Ovary (tissue), 9 donors: Measurements from ENCODE around the gene ABHD15. TPM values are rescaled to one million over a fixed set of nuclear protein-coding genes. Genes with fewer than 3 reads are reported as not detected.
"Not testable (repeated sequence)": the region's sequence is repeated elsewhere in the genome, so short reads cannot be mapped to it uniquely, and the experiment has no call there.

Experiments
- DNase-seq, 5 donors: peaks; one replicate each; pipeline ENCODE4 v3.0.0-alpha.2; 2019 to 2020
- H3K27ac ChIP-seq, 2 donors: fragments of 200-600 bp; one replicate each; pipeline versions ENCODE4 v1.5.1 to v1.8.0; 2019 to 2022
- H3K27me3 ChIP-seq: fragments of 200-600 bp; one replicate; pipeline ENCODE4 v1.8.0; 2022
- H3K36me3 ChIP-seq: fragments of 200-600 bp; sonication (generic); one replicate; pipeline ENCODE4 v1.5.1; 2019
- H3K4me1 ChIP-seq: one replicate; pipeline ENCODE4 v1.8.1; 2013; ENCODE audit warnings: mild to moderate bottlenecking, moderate library complexity; ENCODE audit not compliant: insufficient read depth
- H3K4me3 ChIP-seq: fragments of 200-600 bp; sonication (generic); one replicate; pipeline ENCODE4 v1.5.1; 2017
- H3K9me3 ChIP-seq, 2 donors: fragments of 200-600 bp in 1 of 2; sonication (generic) in 1 of 2; one replicate each; pipeline versions ENCODE4 v1.5.1 to v1.8.1; 2013 to 2019; ENCODE audit warnings: mild to moderate bottlenecking in 1 of 2, moderate library complexity in 1 of 2
- EP300 ChIP-seq: sonication (generic); formaldehyde crosslinking; IDR thresholded peaks from one replicate; pipeline ENCODE4 v1.6.1; 2017; ENCODE audit warnings: antibody characterized with exemption
- POLR2A ChIP-seq: fragments of 450-650 bp; IDR thresholded peaks from one replicate; pipeline ENCODE4 v1.6.1; 2017; ENCODE audit warnings: antibody characterized with exemption, mild to moderate bottlenecking, moderate library complexity
- WGBS, 3 donors: extraction: QIAGEN DNeasy Blood & Tissue Kit in 1 of 3; methylation state at CpG; one replicate each; pipeline versions ENCODE4 v1.1.5 to v1.1.7; 2013 to 2017; 5-methylcytosine and 5-hydroxymethylcytosine counted together
- intact Hi-C, 4 donors: fragments of 100-400 bp; cut with DNase I; formaldehyde crosslinking; loops; one replicate each; pipeline versions ENCODE4 v1.11.0 to v1.15.1; 2022 to 2023
- polyA plus RNA-seq, 2 donors: library from polyadenylated mRNA; stranded (reverse); fragments of 200-250 nt in 1 of 2; fragments of 350-450 nt in 1 of 2; fragmentation: Illumina TruSeq in 1 of 2; extraction: RNeasy Lipid Tissue Mini Kit (QIAGEN cat#74804) in 1 of 2; gene quantifications; one replicate each; pipeline ENCODE4 v1.2.3, GENCODE V29; 2013 to 2014
- total RNA-seq, 7 donors: library from RNA; depleted of rRNA in 2 of 7; stranded (reverse); fragments of >200 nt in 2 of 7; fragmentation: NEBNext Ultra II Directional in 3 of 7; extraction: Animal tissue kit (Norgen Biotek cat#: 25700) in 3 of 7; gene quantifications; one replicate each; pipeline versions ENCODE4 v1.1.0 to v1.2.4, GENCODE V29; 2016 to 2023
- TF ChIP-seq, protein P1 (sequence below), 3 donors: fragments of 450-650 bp in 2 of 3; fragments of 200-600 bp in 1 of 3; IDR thresholded peaks; one replicate each; pipeline versions ENCODE4 v1.5.1 to v1.8.0; 2016 to 2022; ENCODE audit warnings: antibody characterized with exemption in 3 of 3, mild to moderate bottlenecking in 1 of 3
- donor health status: DM: no; HTN: no; CAD: no; lungs with moderate emphysema.
- donor health status: DM: no; HTN: no; CAD: no.
- donor health status: Bipolar disorder and iron deficiency.
- donor health status: DM: yes; HTN: yes; CAD: no.
- donor health status: DM: no; HTN: no; CAD: no.
- donor health status: DM: yes; HTN: yes; CAD: no.

ABHD15 gene
- total and polyA plus RNA-seq, 9 donors, result 3.0 to 8.7 (median 4.8) TPM

DNA sequence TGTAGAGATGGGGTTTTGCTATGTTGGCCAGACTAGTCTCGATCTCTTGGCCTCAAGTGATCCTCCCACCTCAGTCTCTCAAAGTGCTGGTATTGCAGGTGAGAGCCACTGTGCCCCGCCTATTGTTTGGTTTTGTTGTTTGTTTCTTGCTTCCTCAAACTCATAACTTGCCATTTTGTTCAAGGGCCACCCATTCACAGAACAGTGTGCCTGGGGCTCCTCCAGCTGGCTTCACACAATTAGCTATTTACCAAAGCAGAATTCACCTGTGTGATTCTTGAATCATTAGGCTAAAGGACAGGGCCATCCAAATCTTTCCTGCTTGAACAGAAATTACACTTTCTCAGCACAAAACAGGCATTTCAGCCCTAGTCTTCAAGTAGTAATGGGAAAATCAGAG, 7.2 kb downstream of the ABHD15 start:
- Histone ChIP-seq H3K27me3 (no peaks in the 10 kb centered on the region), H3K36me3 (no peaks in the 10 kb centered on the region), H3K4me3 (no peak overlapping the region), H3K9me3 (no peaks in the 10 kb centered on the region), H3K4me1 (no peaks in the 10 kb centered on the region), H3K27ac (no peak overlapping the region)
- no peak for DNase-seq
- TF ChIP-seq, protein P1, sequence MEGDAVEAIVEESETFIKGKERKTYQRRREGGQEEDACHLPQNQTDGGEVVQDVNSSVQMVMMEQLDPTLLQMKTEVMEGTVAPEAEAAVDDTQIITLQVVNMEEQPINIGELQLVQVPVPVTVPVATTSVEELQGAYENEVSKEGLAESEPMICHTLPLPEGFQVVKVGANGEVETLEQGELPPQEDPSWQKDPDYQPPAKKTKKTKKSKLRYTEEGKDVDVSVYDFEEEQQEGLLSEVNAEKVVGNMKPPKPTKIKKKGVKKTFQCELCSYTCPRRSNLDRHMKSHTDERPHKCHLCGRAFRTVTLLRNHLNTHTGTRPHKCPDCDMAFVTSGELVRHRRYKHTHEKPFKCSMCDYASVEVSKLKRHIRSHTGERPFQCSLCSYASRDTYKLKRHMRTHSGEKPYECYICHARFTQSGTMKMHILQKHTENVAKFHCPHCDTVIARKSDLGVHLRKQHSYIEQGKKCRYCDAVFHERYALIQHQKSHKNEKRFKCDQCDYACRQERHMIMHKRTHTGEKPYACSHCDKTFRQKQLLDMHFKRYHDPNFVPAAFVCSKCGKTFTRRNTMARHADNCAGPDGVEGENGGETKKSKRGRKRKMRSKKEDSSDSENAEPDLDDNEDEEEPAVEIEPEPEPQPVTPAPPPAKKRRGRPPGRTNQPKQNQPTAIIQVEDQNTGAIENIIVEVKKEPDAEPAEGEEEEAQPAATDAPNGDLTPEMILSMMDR (IDR thresholded peaks at IDR 0.05), result no peak
- TF ChIP-seq EP300 (no peak), POLR2A (no peak)
- intact Hi-C loops, result no loop called here
- WGBS, 3 donors, result 91 to 96% (median 94%) methylated on average over 2 of the region's 2 CpGs

DNA sequence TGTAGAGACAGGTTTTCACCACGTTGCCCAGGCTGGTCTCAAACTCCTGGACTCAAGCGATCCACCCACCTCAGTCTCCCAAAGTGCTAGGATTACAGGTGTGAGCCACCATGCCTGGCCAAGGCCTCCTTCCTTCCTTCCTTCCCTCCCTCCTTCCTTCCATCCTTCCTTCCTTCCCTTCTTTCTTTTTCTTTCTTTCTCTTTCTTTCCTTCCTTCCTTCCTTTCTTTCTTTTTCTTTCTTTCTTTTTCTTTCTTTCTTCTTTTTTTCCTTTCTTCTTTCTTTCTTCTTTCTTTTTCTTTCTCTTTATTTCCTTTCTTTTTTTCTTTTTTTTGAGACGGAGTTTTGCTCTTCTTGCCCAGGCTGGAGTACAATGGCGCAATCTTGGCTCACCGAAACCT, 8.7 kb downstream of the ABHD15 start:
- WGBS, 3 donors, result 91 to 94% (median 93%) methylated on average over 5 of the region's 5 CpGs
- H3K36me3 ChIP-seq, H3K4me1 ChIP-seq, H3K9me3 ChIP-seq, H3K4me3 ChIP-seq, H3K27me3 ChIP-seq, DNase-seq, intact Hi-C loops, H3K27ac ChIP-seq: not testable (repeated sequence)

DNA sequence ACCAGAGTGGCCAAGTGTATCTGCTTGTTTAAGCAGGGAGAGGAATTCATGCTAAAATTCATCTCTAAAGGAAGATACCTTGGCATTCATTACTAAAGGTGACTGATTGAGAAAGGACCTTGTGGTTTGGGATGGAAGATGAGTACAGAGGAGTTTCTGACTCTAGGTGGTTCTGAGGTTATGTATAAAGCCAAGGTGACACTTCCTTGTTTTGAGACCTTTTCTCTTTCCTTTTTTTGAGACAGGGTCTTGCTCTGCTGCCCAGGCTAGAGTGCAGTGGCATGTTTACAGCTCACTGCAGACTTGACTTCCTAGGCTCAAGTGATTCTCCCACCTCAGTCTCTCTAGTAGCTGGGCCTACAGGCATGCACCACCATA, 9.1 kb downstream of the ABHD15 start:
- Histone ChIP-seq H3K36me3 (no peaks in the 10 kb centered on the region), H3K4me3 (no peak overlapping the region), H3K27me3 (no peaks in the 10 kb centered on the region), H3K27ac (no peak overlapping the region), H3K9me3 (no peaks in the 10 kb centered on the region), H3K4me1 (no peaks in the 10 kb centered on the region)
- no peak for DNase-seq
- TF ChIP-seq POLR2A (no peak), EP300 (no peak)
- TF ChIP-seq, protein P1 (IDR thresholded peaks at IDR 0.05), result no peak
- intact Hi-C loops, result no loop called here

DNA sequence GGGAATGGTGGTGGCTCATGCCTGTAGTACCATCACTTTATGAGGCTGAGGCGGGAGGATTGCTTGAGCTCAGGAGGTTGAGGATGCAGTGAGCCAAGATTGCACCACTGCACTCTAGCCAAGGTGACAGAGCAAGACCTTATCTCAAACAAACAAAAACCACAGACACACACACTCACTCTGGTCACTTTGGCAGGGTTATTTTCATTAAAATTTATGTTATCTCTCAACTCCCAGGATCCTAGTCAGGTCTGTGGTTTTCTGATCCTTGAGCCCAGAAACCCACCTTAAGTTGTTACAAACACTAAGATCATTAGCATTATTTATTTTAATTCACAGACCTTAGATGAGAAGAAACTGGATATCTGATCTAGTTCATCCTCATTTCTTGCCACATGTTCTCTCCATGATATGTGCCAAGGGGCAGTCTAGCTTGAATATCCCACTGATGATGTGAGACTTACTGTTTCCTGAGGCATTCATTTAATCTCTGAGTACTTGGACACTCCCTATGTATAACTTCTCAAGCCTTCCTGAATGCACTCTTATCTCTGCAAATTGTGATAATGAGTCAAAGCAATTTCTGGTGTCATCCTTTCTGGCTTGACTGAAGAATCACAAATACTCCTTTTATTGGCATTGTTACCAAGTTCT, 9.6 kb downstream of the ABHD15 start:
- Histone ChIP-seq H3K27ac (no peak overlapping the region), H3K36me3 (no peaks in the 10 kb centered on the region), H3K9me3 (no peaks in the 10 kb centered on the region), H3K4me3 (no peak overlapping the region), H3K27me3 (no peaks in the 10 kb centered on the region), H3K4me1 (no peaks in the 10 kb centered on the region)
- 65 to 81% (median 76%) methylated on average over 1 of the region's 1 CpG for WGBS, 3 donors
- no peak for DNase-seq
- TF ChIP-seq, protein P1 (IDR thresholded peaks at IDR 0.05), result no peak
- TF ChIP-seq POLR2A (no peak), EP300 (no peak)
- intact Hi-C loops, result no loop called here

DNA sequence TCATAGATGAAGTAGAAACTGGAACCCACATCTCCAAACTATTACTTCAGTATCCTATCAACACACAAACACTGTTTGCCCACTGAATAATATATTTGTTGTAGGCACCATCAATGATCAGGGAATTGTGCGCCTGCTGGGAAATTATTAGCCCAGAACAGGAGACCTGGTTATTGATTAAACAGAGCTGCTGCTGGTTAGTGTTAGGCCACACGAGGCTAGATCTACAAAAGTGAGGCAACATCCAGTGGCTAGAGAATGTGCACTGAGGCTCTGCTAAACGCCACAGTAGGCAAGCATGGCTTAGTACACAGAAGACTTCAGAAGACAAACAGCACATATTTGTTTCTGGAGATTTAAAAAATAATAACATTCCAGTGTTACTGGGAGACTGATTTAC, 11.0 kb downstream of the ABHD15 start:
- no peak for DNase-seq
- no peaks in the 10 kb centered on the region for H3K9me3 ChIP-seq
- TF ChIP-seq POLR2A, result no peak
- TF ChIP-seq, protein P1 (IDR thresholded peaks at IDR 0.05), result no peak
- H3K4me3 ChIP-seq, result no peak overlapping the region
- no peaks in the 10 kb centered on the region for H3K36me3 ChIP-seq
- intact Hi-C loops, result no loop called here
- H3K4me1 ChIP-seq, result no peaks in the 10 kb centered on the region
- WGBS, 3 donors, result 56 to 78% (median 65%) methylated on average over 3 of the region's 3 CpGs
- H3K27ac ChIP-seq, result no peak overlapping the region
- H3K27me3 ChIP-seq, result no peaks in the 10 kb centered on the region
